ENCODE data around the gene ZNF76. TPM values are rescaled to one million over a fixed set of nuclear protein-coding genes. Genes with fewer than 3 reads are reported as not detected.
A peak's percentile ranks its signal among the peaks of the same experiment; 100 is the strongest.
"Not testable (repeated sequence)": the region's sequence is repeated elsewhere in the genome, so short reads cannot be mapped to it uniquely, and the experiment has no call there.

The ZNF76 gene
- polyA plus RNA-seq, 5 donors: 34.8 to 49.3 (median 41.2) TPM

GRCh38 chr6:35328108-35328723, 68.7 kb downstream of the ZNF76 start:
- DNase-seq: no peak

DNA sequence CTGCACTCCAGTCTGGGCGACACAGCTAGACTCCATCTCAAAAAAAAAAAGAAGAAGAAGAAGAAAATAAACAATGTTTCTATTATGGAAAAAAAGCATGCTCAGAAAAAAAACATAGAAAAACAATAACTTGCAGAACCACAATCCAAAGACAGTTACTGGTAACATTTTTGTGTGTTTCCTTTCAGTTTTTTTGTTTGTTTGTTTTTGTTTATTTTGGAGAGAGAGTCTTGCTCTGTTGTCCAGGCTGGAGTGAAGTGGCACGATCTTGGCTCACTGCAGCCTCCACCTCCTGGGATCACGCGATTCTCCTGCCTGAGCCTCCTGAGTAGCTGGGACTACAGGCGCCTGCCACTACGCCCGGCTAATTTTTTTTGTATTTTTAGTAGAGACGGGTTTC, 69.4 kb downstream of the ZNF76 start:
- DNase-seq: not testable (repeated sequence)

DNA sequence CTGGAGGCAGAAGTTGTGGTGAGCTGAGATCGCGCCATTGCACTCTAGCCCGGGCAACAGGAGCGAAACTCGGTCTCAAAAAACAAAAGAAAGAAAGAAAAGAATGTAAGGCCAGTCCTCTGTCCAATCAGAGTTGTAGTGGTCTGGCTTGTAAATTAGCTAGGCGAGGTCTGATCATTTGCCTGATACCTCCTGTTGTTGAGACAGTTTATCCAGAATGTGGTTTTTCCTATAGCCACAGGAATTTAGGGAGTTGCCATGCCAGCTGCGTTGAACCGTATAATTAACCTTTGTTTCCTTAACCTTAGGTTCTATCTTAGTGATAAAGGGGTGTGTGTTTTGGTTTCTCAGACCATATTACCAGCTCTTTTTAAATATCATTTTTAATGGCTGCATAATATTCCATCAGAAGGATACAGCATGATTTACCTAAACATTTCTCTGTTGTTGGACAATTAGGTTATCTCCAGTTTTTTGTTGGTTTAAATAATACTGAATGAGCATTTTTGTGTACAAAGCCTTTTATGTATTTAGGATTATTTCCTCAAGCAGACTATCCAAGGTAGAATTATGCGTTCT, 71.1 kb downstream of the ZNF76 start:
- no peak for DNase-seq

- not testable (repeated sequence) for DNase-seq
Observed at GRCh38 chr6:35332074-35332887, 72.7 kb downstream of the ZNF76 start.

DNA sequence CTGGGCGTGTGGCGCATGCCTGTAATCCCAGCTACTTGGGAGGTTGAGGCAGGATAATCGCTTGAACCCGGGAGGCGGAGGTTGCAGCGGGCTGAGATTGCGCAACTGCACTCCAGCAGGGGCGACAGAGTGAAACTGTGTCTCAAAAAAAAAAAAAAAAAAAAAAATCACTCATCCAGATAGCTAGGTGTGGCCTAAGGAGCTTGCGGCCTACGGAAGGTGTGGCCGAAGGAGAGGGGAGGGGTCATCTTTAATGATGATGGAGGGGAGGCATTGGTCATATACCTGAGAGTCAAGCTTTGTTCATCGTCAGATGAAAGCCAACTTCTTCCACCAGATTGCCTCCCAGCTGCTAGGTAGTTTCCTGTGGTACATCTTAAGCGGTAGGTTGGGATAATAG, 82.0 kb downstream of the ZNF76 start:
- DNase-seq: no peak

- peak; percentile 98 for DNase-seq
Observed at GRCh38 chr6:35342258-35343091, 82.9 kb downstream of the ZNF76 start, which contains the start of gene PPARD. TSS of gene PPARD (plus strand) at chr6:35342558. CDS start at chr6:35411088, 68,530 bp downstream.

- DNase-seq: no peak
Observed at GRCh38 chr6:35343092-35343834, 83.7 kb downstream of the ZNF76 start.

GRCh38 chr6:35343835-35344550, 84.5 kb downstream of the ZNF76 start:
- DNase-seq: no peak

Other genes starting within 250 kb of the ZNF76 start
- gene TCP11, start 118.4 kb upstream of the ZNF76 start, polyA plus RNA-seq (ENCODE audit: insufficient read depth in 1 of 5, insufficient read length in 5 of 5, low replicate concordance in 1 of 5): 1 to 10 TPM in 2 of 5 donors, under 1 TPM in 3; 0.63 to 1.5 (median 0.86) TPM
- gene SCUBE3, start 45.8 kb upstream of the ZNF76 start, polyA plus RNA-seq (ENCODE audit: insufficient read depth in 1 of 5, insufficient read length in 5 of 5, low replicate concordance in 1 of 5): 1 to 10 TPM; 3.5 to 5.3 (median 3.7) TPM
- 10 to 100 TPM in 1 of 5 donors, 1 to 10 TPM in 4; 6.4 to 10.4 (median 7.0) TPM for gene DEF6, start 38.1 kb downstream of the ZNF76 start, polyA plus RNA-seq (ENCODE audit: insufficient read depth in 1 of 5, insufficient read length in 5 of 5, low replicate concordance in 1 of 5)
- 10 to 100 TPM; 18.5 to 27.4 (median 25.0) TPM for gene PPARD, start 82.8 kb downstream of the ZNF76 start, polyA plus RNA-seq (ENCODE audit: insufficient read depth in 1 of 5, insufficient read length in 5 of 5, low replicate concordance in 1 of 5)
- gene FANCE, start 192.6 kb downstream of the ZNF76 start, polyA plus RNA-seq (ENCODE audit: insufficient read depth in 1 of 5, insufficient read length in 5 of 5, low replicate concordance in 1 of 5): 10 to 100 TPM in 4 of 5 donors, 1 to 10 TPM in 1; 9.6 to 13.3 (median 12.2) TPM
- 1,000 to 10,000 TPM; 2,506 to 2,722 (median 2,619) TPM for gene RPL10A, start 208.7 kb downstream of the ZNF76 start, polyA plus RNA-seq (ENCODE audit: insufficient read depth in 1 of 5, insufficient read length in 5 of 5, low replicate concordance in 1 of 5)
- 10 to 100 TPM; 32.0 to 56.7 (median 48.4) TPM for gene TEAD3, start 237.3 kb downstream of the ZNF76 start, polyA plus RNA-seq (ENCODE audit: insufficient read depth in 1 of 5, insufficient read length in 5 of 5, low replicate concordance in 1 of 5)

Measured in right lung (tissue), 5 donors.